ENCODE data around the gene CCNT1.
A peak's percentile ranks its signal among the peaks of the same experiment; 100 is the strongest.
"Not testable (repeated sequence)": the region's sequence is repeated elsewhere in the genome, so short reads cannot be mapped to it uniquely, and the experiment has no call there.

The CCNT1 gene

GRCh38 chr12:48691826-48692487 is 24.6 kb downstream of the CCNT1 start:
- H3K36me3 ChIP-seq (ENCODE audit: control insufficient read depth, insufficient read depth, low read length): peaks cover 88% of the 10 kb centered on the region

GRCh38 chr12:48690990-48691389 is 25.5 kb downstream of the CCNT1 start:
- Histone ChIP-seq H3K4me3 (ENCODE audit: low read depth, low read length) (no peak overlapping the region), H3K27me3 (ENCODE audit: control insufficient read depth, insufficient read depth, low read length) (no peaks in the 10 kb centered on the region), H3K9ac (ENCODE audit: low read length) (no peak overlapping the region), H3K36me3 (ENCODE audit: control insufficient read depth, insufficient read depth, low read length) (peaks cover 79% of the 10 kb centered on the region), H3K27ac (ENCODE audit: low read depth, low read length) (no peak overlapping the region), H3K4me1 (ENCODE audit: control insufficient read depth, insufficient read depth, low read length) (no peaks in the 10 kb centered on the region), H3K9me3 (ENCODE audit: control insufficient read depth, insufficient read depth, low read depth, low read length) (no peaks in the 10 kb centered on the region)

More at GRCh38 chr12:48691826-48692487, 24.6 kb downstream of the CCNT1 start:
- Histone ChIP-seq H3K9ac (ENCODE audit: low read length) (no peak overlapping the region), H3K4me3 (ENCODE audit: low read depth, low read length) (no peak overlapping the region), H3K4me1 (ENCODE audit: control insufficient read depth, insufficient read depth, low read length) (no peaks in the 10 kb centered on the region), H3K27ac (ENCODE audit: low read depth, low read length) (no peak overlapping the region), H3K27me3 (ENCODE audit: control insufficient read depth, insufficient read depth, low read length) (no peaks in the 10 kb centered on the region), H3K9me3 (ENCODE audit: control insufficient read depth, insufficient read depth, low read depth, low read length) (no peaks in the 10 kb centered on the region)

- Histone ChIP-seq H3K9me3 (ENCODE audit: control insufficient read depth, insufficient read depth, low read depth, low read length) (no peaks in the 10 kb centered on the region), H3K36me3 (ENCODE audit: control insufficient read depth, insufficient read depth, low read length) (peaks cover 73% of the 10 kb centered on the region), H3K27ac (ENCODE audit: low read depth, low read length) (no peak overlapping the region), H3K27me3 (ENCODE audit: control insufficient read depth, insufficient read depth, low read length) (no peaks in the 10 kb centered on the region), H3K4me1 (ENCODE audit: control insufficient read depth, insufficient read depth, low read length) (no peaks in the 10 kb centered on the region), H3K9ac (ENCODE audit: low read length) (no peak overlapping the region), H3K4me3 (ENCODE audit: low read depth, low read length) (no peak overlapping the region)
Measured at GRCh38 chr12:48690436-48690835, 26.1 kb downstream of the CCNT1 start.

- Histone ChIP-seq H3K4me3 (ENCODE audit: low read depth, low read length) (no peak overlapping the region), H3K9me3 (ENCODE audit: control insufficient read depth, insufficient read depth, low read depth, low read length) (no peaks in the 10 kb centered on the region), H3K36me3 (ENCODE audit: control insufficient read depth, insufficient read depth, low read length) (peaks cover 57% of the 10 kb centered on the region), H3K9ac (ENCODE audit: low read length) (no peak overlapping the region), H3K27me3 (ENCODE audit: control insufficient read depth, insufficient read depth, low read length) (no peaks in the 10 kb centered on the region), H3K27ac (ENCODE audit: low read depth, low read length) (no peak overlapping the region), H3K4me1 (ENCODE audit: control insufficient read depth, insufficient read depth, low read length) (no peaks in the 10 kb centered on the region)
Measured at GRCh38 chr12:48688836-48689235, 27.7 kb downstream of the CCNT1 start.

- H3K4me1 ChIP-seq (ENCODE audit: control insufficient read depth, insufficient read depth, low read length): no peaks in the 10 kb centered on the region
- peaks cover 45% of the 10 kb centered on the region for H3K36me3 ChIP-seq (ENCODE audit: control insufficient read depth, insufficient read depth, low read length)
- no peak overlapping the region for H3K27ac ChIP-seq (ENCODE audit: low read depth, low read length)
- H3K9ac ChIP-seq (ENCODE audit: low read length): no peak overlapping the region
- H3K27me3 ChIP-seq (ENCODE audit: control insufficient read depth, insufficient read depth, low read length): no peaks in the 10 kb centered on the region
- no peaks in the 10 kb centered on the region for H3K9me3 ChIP-seq (ENCODE audit: control insufficient read depth, insufficient read depth, low read depth, low read length)
- H3K4me3 ChIP-seq (ENCODE audit: low read depth, low read length): no peak overlapping the region
Measured at GRCh38 chr12:48687592-48687991, 28.9 kb downstream of the CCNT1 start.

- H3K36me3 ChIP-seq (ENCODE audit: control insufficient read depth, insufficient read depth, low read length): peaks cover 37% of the 10 kb centered on the region
- no peak overlapping the region for H3K27ac ChIP-seq (ENCODE audit: low read depth, low read length)
- no peaks in the 10 kb centered on the region for H3K9me3 ChIP-seq (ENCODE audit: control insufficient read depth, insufficient read depth, low read depth, low read length)
- H3K4me3 ChIP-seq (ENCODE audit: low read depth, low read length): no peak overlapping the region
- H3K9ac ChIP-seq (ENCODE audit: low read length): no peak overlapping the region
- no peaks in the 10 kb centered on the region for H3K27me3 ChIP-seq (ENCODE audit: control insufficient read depth, insufficient read depth, low read length)
- H3K4me1 ChIP-seq (ENCODE audit: control insufficient read depth, insufficient read depth, low read length): no peaks in the 10 kb centered on the region
Measured at GRCh38 chr12:48686615-48687334, 29.7 kb downstream of the CCNT1 start.

GRCh38 chr12:48686037-48686595 is 30.4 kb downstream of the CCNT1 start:
- Histone ChIP-seq H3K27ac (ENCODE audit: low read depth, low read length) (no peak overlapping the region), H3K4me1 (ENCODE audit: control insufficient read depth, insufficient read depth, low read length) (no peaks in the 10 kb centered on the region), H3K4me3 (ENCODE audit: low read depth, low read length) (no peak overlapping the region), H3K9ac (ENCODE audit: low read length) (no peak overlapping the region), H3K27me3 (ENCODE audit: control insufficient read depth, insufficient read depth, low read length) (no peaks in the 10 kb centered on the region), H3K9me3 (ENCODE audit: control insufficient read depth, insufficient read depth, low read depth, low read length) (no peaks in the 10 kb centered on the region), H3K36me3 (ENCODE audit: control insufficient read depth, insufficient read depth, low read length) (peaks cover 31% of the 10 kb centered on the region)

- Histone ChIP-seq H3K27ac (ENCODE audit: low read depth, low read length) (no peak overlapping the region), H3K4me3 (ENCODE audit: low read depth, low read length) (no peak overlapping the region), H3K36me3 (ENCODE audit: control insufficient read depth, insufficient read depth, low read length) (peaks cover 28% of the 10 kb centered on the region), H3K27me3 (ENCODE audit: control insufficient read depth, insufficient read depth, low read length) (no peaks in the 10 kb centered on the region), H3K9me3 (ENCODE audit: control insufficient read depth, insufficient read depth, low read depth, low read length) (no peaks in the 10 kb centered on the region), H3K9ac (ENCODE audit: low read length) (no peak overlapping the region), H3K4me1 (ENCODE audit: control insufficient read depth, insufficient read depth, low read length) (peaks cover 3% of the 10 kb centered on the region; the same call in 1 of the 2 replicates)
Measured at GRCh38 chr12:48683534-48683933, 33.0 kb downstream of the CCNT1 start.

- Histone ChIP-seq H3K4me3 (ENCODE audit: low read depth, low read length) (peak overlapping the region; percentile 96), H3K4me1 (ENCODE audit: control insufficient read depth, insufficient read depth, low read length) (peaks cover 3% of the 10 kb centered on the region; the same call in 1 of the 2 replicates), H3K27ac (ENCODE audit: low read depth, low read length) (no peak overlapping the region), H3K36me3 (ENCODE audit: control insufficient read depth, insufficient read depth, low read length) (peaks cover 29% of the 10 kb centered on the region), H3K27me3 (ENCODE audit: control insufficient read depth, insufficient read depth, low read length) (no peaks in the 10 kb centered on the region), H3K9me3 (ENCODE audit: control insufficient read depth, insufficient read depth, low read depth, low read length) (no peaks in the 10 kb centered on the region), H3K9ac (ENCODE audit: low read length) (no peak overlapping the region)
Measured at GRCh38 chr12:48682927-48683326, 33.6 kb downstream of the CCNT1 start.

- H3K36me3 ChIP-seq (ENCODE audit: control insufficient read depth, insufficient read depth, low read length): peaks cover 29% of the 10 kb centered on the region
- not testable (repeated sequence) for H3K27ac ChIP-seq (ENCODE audit: low read depth, low read length); H3K27me3 ChIP-seq (ENCODE audit: control insufficient read depth, insufficient read depth, low read length); H3K4me1 ChIP-seq (ENCODE audit: control insufficient read depth, insufficient read depth, low read length); H3K9me3 ChIP-seq (ENCODE audit: control insufficient read depth, insufficient read depth, low read depth, low read length)
- H3K4me3 ChIP-seq (ENCODE audit: low read depth, low read length): peak overlapping the region; percentile 96
- H3K9ac ChIP-seq (ENCODE audit: low read length): peak overlapping the region; percentile 71
Measured at GRCh38 chr12:48682533-48682905, 34.0 kb downstream of the CCNT1 start.

Data from HUES6 (cell line).